Naive thymus-derived CD8-positive, alpha-beta T cell (primary cell): ENCODE results near the gene MED26. TPM values are rescaled to one million over a fixed set of nuclear protein-coding genes. Genes with fewer than 3 reads are reported as not detected.
"Not testable (repeated sequence)": the region's sequence is repeated elsewhere in the genome, so short reads cannot be mapped to it uniquely, and the experiment has no call there.

Experiments
- ATAC-seq, 2 donors: fragments of 150-1000 bp; cut with Tn5 transposase in 1 of 2; sonication (Bioruptor Pico), chemical (Tn5 transposase) in 1 of 2; 1 replicate in 1 of 2; 2 replicates in 1 of 2; pipeline ENCODE4 v1.10.0; 2021; ENCODE audit warnings: mild to moderate bottlenecking in 2 of 2, moderate library complexity in 2 of 2
- POLR2A ChIA-PET: fragments of 350-600 bp; sonication (Branson Sonifier 250); formaldehyde crosslinking; loops from one replicate; lab custom pipeline; 2021; ENCODE audit warnings: antibody characterized with exemption; lab: Charles Lee
- DNase-seq, 10 donors: peaks; one replicate each; pipeline versions ENCODE4 v3.0.0 to v3.0.0-alpha.2; 2020 to 2022
- H3K27ac Mint-ChIP-seq, 10 donors: one replicate each; pipeline ENCODE4 v1.8.0; 2020 to 2022; ENCODE audit warnings: mild to moderate bottlenecking in 10 of 10, mixed read lengths in 10 of 10, moderate library complexity in 4 of 10, inconsistent platforms in 1 of 10
- H3K27me3 Mint-ChIP-seq, 5 donors: one replicate each; pipeline ENCODE4 v1.8.0; 2021 to 2022; ENCODE audit warnings: mixed read lengths in 5 of 5
- H3K36me3 Mint-ChIP-seq, 3 donors: one replicate each; pipeline ENCODE4 v1.8.0; 2020 to 2022; ENCODE audit warnings: mixed read lengths in 3 of 3, mild to moderate bottlenecking in 2 of 3, inconsistent platforms in 1 of 3
- H3K4me1 Mint-ChIP-seq, 4 donors: one replicate each; pipeline ENCODE4 v1.8.0; 2021 to 2022; ENCODE audit warnings: mixed read lengths in 4 of 4
- H3K4me3 Mint-ChIP-seq, 10 donors: one replicate each; pipeline ENCODE4 v1.8.0; 2020 to 2022; ENCODE audit warnings: mild to moderate bottlenecking in 10 of 10, mixed read lengths in 10 of 10, moderate library complexity in 6 of 10, inconsistent platforms in 1 of 10
- H3K9me3 Mint-ChIP-seq, 9 donors: one replicate each; pipeline ENCODE4 v1.8.0; 2020 to 2022; ENCODE audit warnings: mixed read lengths in 9 of 9, mild to moderate bottlenecking in 3 of 9, inconsistent platforms in 1 of 9, moderate library complexity in 1 of 9
- polyA plus RNA-seq, 3 donors: library from polyadenylated mRNA; unstranded; fragments of 300-500 nt; fragmentation: Illumina TruSeq; gene quantifications; one replicate each; pipeline ENCODE4 v1.2.3, GENCODE V29; 2021
- total RNA-seq, 8 experiments: library from RNA in 2 of 8; stranded (reverse) in 2 of 8; gene quantifications; one replicate each; pipeline ENCODE4 v1.2.3 and lab custom pipeline; 2021 to 2026

The MED26 gene
- total RNA-seq (10 to 100 TPM; 16.5 to 18.5 TPM), polyA plus RNA-seq (1 to 10 TPM; 2.7 to 3.9 (median 3.1) TPM), total RNA-seq (lab: John Stamatoyannopoulos, UW) (9.4 to 19.2 (median 11.5) reads per million in 6 experiments)

DNA sequence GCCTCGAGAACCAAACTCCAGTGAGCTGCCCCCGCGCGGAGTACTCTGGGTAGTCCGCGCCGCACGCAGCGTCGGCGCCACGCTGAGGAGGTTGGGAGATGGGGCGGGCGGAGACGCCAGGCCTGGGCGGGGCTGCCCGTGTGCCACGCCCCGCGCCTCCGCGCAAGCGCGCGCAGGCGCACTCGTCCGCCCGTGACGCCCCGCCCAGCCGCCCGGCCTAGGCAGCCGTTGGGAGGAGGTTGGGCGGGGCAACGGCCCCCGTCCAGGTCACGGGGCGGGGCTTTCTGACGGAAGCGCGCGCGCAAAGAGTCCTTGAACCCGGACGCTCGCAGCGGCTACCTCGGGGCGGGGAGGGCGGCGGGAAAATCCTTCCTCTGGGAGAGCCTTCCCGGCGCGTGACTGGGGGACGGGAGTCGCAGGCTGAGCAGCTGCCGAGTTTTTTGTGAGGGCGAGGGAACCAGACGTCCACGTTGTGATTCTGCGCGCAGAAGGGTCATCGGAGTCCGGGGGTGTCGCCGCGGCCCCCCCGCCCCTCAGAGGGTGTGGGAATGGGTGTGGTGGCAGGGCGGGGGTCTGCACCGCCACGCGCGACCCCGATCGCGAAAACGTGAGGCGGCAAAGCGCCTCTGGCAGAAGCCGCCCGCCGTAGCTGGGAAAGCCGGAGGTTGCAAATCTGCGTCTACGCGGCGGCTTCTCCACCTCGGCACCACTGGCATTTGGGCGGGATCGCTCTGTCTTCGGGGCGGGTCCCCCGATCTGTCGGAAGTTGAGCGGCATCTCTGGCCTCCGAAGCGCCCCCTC lies at the start of gene MED26:
MED26 (minus strand) TSS at position 22 of the 801 bp plus-strand sequence. CDS start 261 bp downstream, outside the sequence.
- Mint-ChIP-seq H3K36me3 (peaks cover 0 to 35% (median 5%) of the 10 kb centered on the region in 3 donors), H3K27me3 (no peaks in the 10 kb centered on the region), H3K27ac (peak within 1 kb of the TSS; percentile 92 to 99 (median 98)), H3K9me3 (no peaks in the 10 kb centered on the region), H3K4me1 (peaks cover 22 to 52% (median 47%) of the 10 kb centered on the region in 4 donors), H3K4me3 (peak within 1 kb of the TSS; percentile 95 to 99 (median 96))
- peak; percentile 89 to 97 (median 94) for DNase-seq
- ATAC-seq, result peak; percentile 91 to 93
- POLR2A ChIA-PET, result interaction anchor here (0.6 to 4.4 kb wide), 12 partner anchors 10 to 132 kb away, joined by 3 to 40 read pairs (median 8); partner anchors contain the start of genes C19orf44, CALR3, CHERP and SLC35E1

DNA sequence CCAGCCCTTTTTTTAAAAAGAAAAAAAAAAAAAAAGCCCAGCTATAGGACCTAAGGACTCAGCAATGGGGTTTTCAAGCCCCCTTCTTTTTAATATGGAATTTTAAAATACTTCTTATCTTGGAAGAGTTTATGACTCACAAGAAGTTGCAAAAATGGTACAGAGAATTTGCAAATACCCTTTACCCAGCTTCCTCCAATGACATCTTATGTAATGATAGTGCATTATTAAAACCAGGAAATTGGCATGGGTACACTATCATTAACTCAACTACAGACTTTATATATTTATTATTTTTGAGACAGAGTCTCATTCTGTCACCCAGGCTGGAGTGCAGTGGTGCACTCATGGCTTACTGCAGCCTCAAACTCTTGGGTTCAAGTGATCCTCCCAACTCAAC lies 49.1 kb upstream of the MED26 start:
- no peak for DNase-seq
- H3K4me1 Mint-ChIP-seq, result peaks cover 0 to 1% (median under 1%) of the 10 kb centered on the region in 4 donors
- peaks cover 2 to 15% (median 11%) of the 10 kb centered on the region in 3 donors for H3K36me3 Mint-ChIP-seq
- no peak for ATAC-seq
- POLR2A ChIA-PET, result interaction anchor here (0.6 kb wide), 1 partner anchor 444 kb away, joined by 3 read pairs; no protein-coding TSS in a partner anchor
- peaks cover 0 to 6% (median 0%) of the 10 kb centered on the region in 5 donors for H3K27me3 Mint-ChIP-seq
- H3K9me3 Mint-ChIP-seq, result peaks cover 0 to 13% (median 8%) of the 10 kb centered on the region in 9 donors
- H3K27ac Mint-ChIP-seq, result no peak overlapping the region
- H3K4me3 Mint-ChIP-seq, result no peak overlapping the region

GRCh38 chr19:16676101-16676798 lies 48.2 kb upstream of the MED26 start:
- POLR2A ChIA-PET, result interaction anchor here (0.6 kb wide), 1 partner anchor 443 kb away, joined by 3 read pairs; no protein-coding TSS in a partner anchor
- Mint-ChIP-seq H3K27ac (no peak overlapping the region), H3K9me3 (peaks cover 0 to 8% (median 4%) of the 10 kb centered on the region in 9 donors), H3K36me3 (peaks cover 0 to 9% (median 6%) of the 10 kb centered on the region in 3 donors), H3K4me3 (no peak overlapping the region), H3K27me3 (peaks cover 0 to 6% (median 0%) of the 10 kb centered on the region in 5 donors), H3K4me1 (peaks cover 0 to 3% (median under 1%) of the 10 kb centered on the region in 4 donors)
- no peak for DNase-seq
- no peak for ATAC-seq

- H3K27ac Mint-ChIP-seq, H3K9me3 Mint-ChIP-seq, H3K4me1 Mint-ChIP-seq, DNase-seq, H3K27me3 Mint-ChIP-seq, ATAC-seq, H3K4me3 Mint-ChIP-seq, H3K36me3 Mint-ChIP-seq: not testable (repeated sequence)
- POLR2A ChIA-PET, result interaction anchor here (0.6 kb wide), 1 partner anchor 35 kb away, joined by 4 read pairs; no protein-coding TSS in a partner anchor
These were observed 45.8 kb upstream of the MED26 start for GRCh38 chr19:16673839-16674238.

GRCh38 chr19:16673231-16673630 lies 45.2 kb upstream of the MED26 start:
- H3K27ac Mint-ChIP-seq, result no peak overlapping the region
- peaks cover 0 to 3% (median under 1%) of the 10 kb centered on the region in 4 donors for H3K4me1 Mint-ChIP-seq
- POLR2A ChIA-PET, result interaction anchor here (0.6 kb wide), 1 partner anchor 36 kb away, joined by 4 read pairs; no protein-coding TSS in a partner anchor
- no peaks in the 10 kb centered on the region for H3K9me3 Mint-ChIP-seq
- peaks cover 0 to 3% (median 0%) of the 10 kb centered on the region in 5 donors for H3K27me3 Mint-ChIP-seq
- DNase-seq (no peak), ATAC-seq (no peak)
- H3K36me3 Mint-ChIP-seq, result no peaks in the 10 kb centered on the region
- H3K4me3 Mint-ChIP-seq, result no peak overlapping the region

GRCh38 chr19:16671652-16672274 lies 43.8 kb upstream of the MED26 start:
- POLR2A ChIA-PET, result interaction anchor here (0.7 kb wide), 1 partner anchor 12 kb away, joined by 3 read pairs; no protein-coding TSS in a partner anchor
- Mint-ChIP-seq H3K4me3 (no peak overlapping the region), H3K27ac (no peak overlapping the region), H3K36me3 (no peaks in the 10 kb centered on the region), H3K4me1 (peaks cover 0 to 1% (median under 1%) of the 10 kb centered on the region in 4 donors), H3K27me3 (no peaks in the 10 kb centered on the region), H3K9me3 (no peaks in the 10 kb centered on the region)
- DNase-seq (no peak), ATAC-seq (no peak)

DNA sequence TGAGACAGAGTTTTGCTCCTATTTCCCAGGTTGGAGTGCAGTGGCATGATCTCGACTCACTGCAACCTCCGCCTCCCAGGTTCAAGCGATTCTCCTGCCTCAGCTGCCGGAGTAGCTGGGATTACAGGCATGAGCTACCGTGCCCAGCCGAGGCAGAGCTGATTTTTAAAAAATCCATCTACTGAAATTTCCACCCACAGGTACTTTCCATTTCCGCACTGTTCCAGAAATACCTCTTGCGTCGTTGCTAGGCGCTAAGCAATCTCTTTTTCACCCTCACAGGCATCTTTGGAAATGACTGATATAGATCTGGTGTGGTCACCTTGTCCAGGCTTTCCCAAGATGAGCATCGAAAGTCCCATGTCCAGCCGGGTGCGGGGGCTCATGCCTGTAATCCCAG lies 42.3 kb upstream of the MED26 start:
- no peaks in the 10 kb centered on the region for H3K27me3 Mint-ChIP-seq
- H3K4me3 Mint-ChIP-seq, result no peak overlapping the region

DNA sequence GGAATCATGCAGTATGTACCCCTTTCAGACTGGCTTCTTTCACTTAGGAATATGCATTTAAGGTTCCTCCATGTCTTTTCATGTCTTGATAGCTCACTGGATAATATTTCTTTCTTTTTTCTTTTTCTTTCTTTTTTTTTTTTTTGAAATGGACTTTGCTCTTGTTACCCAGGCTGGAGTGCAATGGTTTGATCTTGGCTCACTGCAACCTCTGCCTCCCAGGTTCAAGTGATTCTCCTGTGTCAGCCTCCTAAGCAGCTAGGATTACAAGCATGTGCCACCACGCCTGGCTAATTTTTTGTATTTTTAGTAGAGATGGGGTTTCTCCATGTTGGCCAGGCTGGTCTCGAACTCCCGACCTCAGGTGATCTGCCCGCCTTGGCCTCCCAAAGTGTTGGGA lies 40.7 kb upstream of the MED26 start:
- H3K27ac Mint-ChIP-seq, H3K36me3 Mint-ChIP-seq, H3K27me3 Mint-ChIP-seq, H3K9me3 Mint-ChIP-seq, H3K4me1 Mint-ChIP-seq, ATAC-seq, H3K4me3 Mint-ChIP-seq, DNase-seq, POLR2A ChIA-PET: not testable (repeated sequence)

More for the DNA sequence above, 42.3 kb upstream of the MED26 start:
- H3K4me1 Mint-ChIP-seq, result peaks cover 0 to 1% (median under 1%) of the 10 kb centered on the region in 4 donors
- no peak overlapping the region for H3K27ac Mint-ChIP-seq
- no peaks in the 10 kb centered on the region for H3K9me3 Mint-ChIP-seq
- no peak for ATAC-seq
- POLR2A ChIA-PET, result interaction anchor here (1.9 kb wide), 1 partner anchor 10 kb away, joined by 5 read pairs; the partner anchor contains the start of gene SMIM7
- DNase-seq, result no peak
- H3K36me3 Mint-ChIP-seq, result no peaks in the 10 kb centered on the region

GRCh38 chr19:16668176-16668575 lies 40.2 kb upstream of the MED26 start:
- H3K9me3 Mint-ChIP-seq, result no peaks in the 10 kb centered on the region
- H3K4me3 Mint-ChIP-seq, result no peak overlapping the region
- no peak overlapping the region for H3K27ac Mint-ChIP-seq
- H3K4me1 Mint-ChIP-seq, result peaks cover 0 to 4% (median 2%) of the 10 kb centered on the region in 4 donors
- no peak for DNase-seq
- H3K27me3 Mint-ChIP-seq, result no peaks in the 10 kb centered on the region
- H3K36me3 Mint-ChIP-seq, result no peaks in the 10 kb centered on the region
- ATAC-seq, result no peak
- POLR2A ChIA-PET, result no interaction called here

GRCh38 chr19:16661480-16662034 lies 33.6 kb upstream of the MED26 start:
- Mint-ChIP-seq H3K9me3 (no peaks in the 10 kb centered on the region), H3K27me3 (no peaks in the 10 kb centered on the region), H3K36me3 (peaks cover 0 to 25% (median 7%) of the 10 kb centered on the region in 3 donors), H3K4me1 (peaks cover 14 to 46% (median 36%) of the 10 kb centered on the region in 4 donors), H3K27ac (peak overlapping the region in 7 of 10 donors; percentile 53 to 80 (median 68)), H3K4me3 (peak overlapping the region; percentile 76 to 100 (median 84))
- POLR2A ChIA-PET, result interaction anchor here (0.5 to 2.6 kb wide), 6 partner anchors 25 to 1970 kb away, joined by 3 to 24 read pairs (median 8); partner anchors contain the start of gene MED26
- DNase-seq, result peak in 3 of 10 donors; percentile 2 to 4 (median 3)
- ATAC-seq, result no peak

DNA sequence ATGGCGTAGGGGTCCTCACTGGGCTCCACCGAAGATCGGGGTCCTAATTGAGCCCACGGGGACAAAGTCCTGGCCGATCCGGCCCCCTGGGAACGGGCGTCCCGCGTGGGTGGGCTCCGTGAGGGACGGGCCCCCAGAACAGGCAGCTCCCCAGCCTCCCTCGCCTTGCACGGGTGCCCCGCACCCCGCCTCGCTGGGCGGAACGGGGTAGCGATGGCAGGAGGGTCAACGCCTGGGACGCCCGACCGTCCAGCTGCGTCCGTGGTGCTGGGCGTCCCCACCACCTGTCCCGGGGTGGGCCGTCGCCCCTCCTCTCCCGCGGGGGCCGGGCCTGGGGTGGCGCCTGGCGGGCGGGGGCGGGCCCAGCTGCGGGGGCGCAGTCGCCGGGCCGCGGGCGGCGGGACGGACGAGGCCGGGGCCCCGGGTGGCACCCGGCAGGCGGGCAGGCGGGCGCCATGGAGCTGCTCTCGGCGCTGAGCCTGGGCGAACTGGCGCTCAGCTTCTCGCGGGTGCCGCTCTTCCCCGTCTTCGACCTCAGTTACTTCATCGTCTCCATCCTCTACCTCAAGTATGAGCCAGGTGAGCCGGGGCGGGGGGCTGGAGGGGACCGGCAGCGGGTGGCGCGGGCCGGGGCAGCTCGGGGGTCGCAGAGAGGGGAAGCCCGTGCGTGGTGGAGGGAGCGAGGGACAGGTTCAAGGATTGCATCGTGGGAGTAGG lies 32.9 kb upstream of the MED26 start, which contains the start of gene TMEM38A:
TMEM38A (plus strand) TSS at position 377 of the 717 bp plus-strand sequence; CDS start at position 456, 79 bp downstream.
- H3K36me3 Mint-ChIP-seq, result peaks cover 0 to 32% (median 7%) of the 10 kb centered on the region in 3 donors
- H3K9me3 Mint-ChIP-seq, result no peaks in the 10 kb centered on the region
- peak within 1 kb of the TSS; percentile 95 to 100 (median 98) for H3K4me3 Mint-ChIP-seq
- POLR2A ChIA-PET, result interaction anchor here (0.5 to 2.6 kb wide), 7 partner anchors 9 to 291 kb away, joined by 3 to 24 read pairs (median 7); partner anchors contain the start of gene MED26
- ATAC-seq, result peak in 1 of 2 donors; percentile 28
- DNase-seq, result peak; percentile 6 to 65 (median 34)
- H3K27me3 Mint-ChIP-seq, result no peaks in the 10 kb centered on the region
- peaks cover 14 to 53% (median 39%) of the 10 kb centered on the region in 4 donors for H3K4me1 Mint-ChIP-seq
- H3K27ac Mint-ChIP-seq, result peak within 1 kb of the TSS; percentile 95 to 100 (median 99)
